H9 (cell line): ENCODE results near the gene DRD1. TPM values are rescaled to one million over a fixed set of nuclear protein-coding genes. Genes with fewer than 3 reads are reported as not detected.

Experiments used
- DNase-seq: peaks from one replicate; pipeline ENCODE4 v3.0.0-alpha.2; 2017
- H2AFZ ChIP-seq: one replicate; pipeline ENCODE4 v1.6.1; 2013; ENCODE audit warnings: mild to moderate bottlenecking, low read length, control low read depth, moderate library complexity
- H2AK5ac ChIP-seq: 2 replicates; pipeline ENCODE4 v1.6.1; 2013; ENCODE audit warnings: low read length, control low read depth, mixed read lengths; ENCODE audit not compliant: insufficient read length
- H2BK120ac ChIP-seq: one replicate; pipeline ENCODE4 v1.6.1; 2013; ENCODE audit warnings: low read depth, mild to moderate bottlenecking, low read length, control low read depth, inconsistent platforms; ENCODE audit not compliant: poor library complexity, severe bottlenecking
- H2BK12ac ChIP-seq: 2 replicates; pipeline ENCODE4 v1.6.1; 2013; ENCODE audit warnings: low read length, control low read depth, mixed read lengths, low read depth; ENCODE audit not compliant: insufficient read length
- H2BK15ac ChIP-seq: 2 replicates; pipeline ENCODE4 v1.6.1; 2013; ENCODE audit warnings: low read depth, low read length, control low read depth
- H2BK20ac ChIP-seq: one replicate; pipeline ENCODE4 v1.6.1; 2013; ENCODE audit warnings: low read depth, mild to moderate bottlenecking, low read length, control low read depth, inconsistent platforms; ENCODE audit not compliant: poor library complexity, severe bottlenecking
- H2BK5ac ChIP-seq: 2 replicates; pipeline ENCODE4 v1.6.1; 2013; ENCODE audit warnings: low read length, control low read depth, mixed read lengths; ENCODE audit not compliant: insufficient read length
- H3K14ac ChIP-seq: 2 replicates; pipeline ENCODE4 v1.6.1; 2013; ENCODE audit warnings: low read length, control low read depth; ENCODE audit not compliant: insufficient read depth
- H3K18ac ChIP-seq: 2 replicates; pipeline ENCODE4 v1.6.1; 2013; ENCODE audit warnings: low read depth, mild to moderate bottlenecking, mixed read lengths, low read length, control low read depth; ENCODE audit not compliant: insufficient read length
- H3K23ac ChIP-seq: 2 replicates; pipeline ENCODE4 v1.6.1; 2013; ENCODE audit warnings: low read length, control low read depth, mixed read lengths, low read depth; ENCODE audit not compliant: insufficient read length
- H3K23me2 ChIP-seq: 2 replicates; pipeline ENCODE4 v1.6.1; 2013; ENCODE audit warnings: low read depth, mild to moderate bottlenecking, mixed read lengths, low read length, control low read depth; ENCODE audit not compliant: insufficient read length, poor library complexity, severe bottlenecking
- H3K27ac ChIP-seq: 2 replicates; pipeline ENCODE4 v1.5.1; 2013; ENCODE audit warnings: low read length, control low read depth, mixed read lengths, low read depth; ENCODE audit not compliant: insufficient read length
- H3K27me3 ChIP-seq: 2 replicates; pipeline ENCODE4 v1.6.1; 2013; ENCODE audit warnings: low read length, control low read depth, inconsistent platforms; ENCODE audit not compliant: insufficient read depth
- H3K4ac ChIP-seq: 2 replicates; pipeline ENCODE4 v1.6.1; 2013; ENCODE audit warnings: low read depth, mild to moderate bottlenecking, control low read depth, inconsistent platforms, low read length, moderate library complexity
- H3K4me1 ChIP-seq: 2 replicates; pipeline ENCODE4 v1.6.1; 2013; ENCODE audit warnings: low read length, control low read depth, inconsistent platforms; ENCODE audit not compliant: insufficient read depth
- H3K4me2 ChIP-seq: 2 replicates; pipeline ENCODE4 v1.6.1; 2013; ENCODE audit warnings: low read length, control low read depth, mixed read lengths; ENCODE audit not compliant: insufficient read length, insufficient read depth
- H3K56ac ChIP-seq: 2 replicates; pipeline ENCODE4 v1.6.1; 2013; ENCODE audit warnings: low read depth, mild to moderate bottlenecking, mixed read lengths, low read length, control low read depth; ENCODE audit not compliant: insufficient read length
- H3K79me1 ChIP-seq: 2 replicates; pipeline ENCODE4 v1.6.1; 2013; ENCODE audit warnings: low read depth, mild to moderate bottlenecking, moderate library complexity, low read length, control low read depth, inconsistent platforms; ENCODE audit not compliant: insufficient read depth, poor library complexity, severe bottlenecking
- H3K79me2 ChIP-seq: 2 replicates; pipeline ENCODE4 v1.6.1; 2013; ENCODE audit warnings: low read length, control low read depth, inconsistent platforms; ENCODE audit not compliant: insufficient read depth
- H3K9ac ChIP-seq: 2 replicates; pipeline ENCODE4 v1.6.1; 2013; ENCODE audit warnings: low read length, control low read depth, mixed read lengths; ENCODE audit not compliant: insufficient read length; ENCODE audit errors: extremely low read depth
- H3K9me3 ChIP-seq: one replicate; pipeline ENCODE4 v1.6.1; 2013; ENCODE audit warnings: low read depth, low read length, inconsistent platforms; ENCODE audit not compliant: control insufficient read depth
- H3T11ph ChIP-seq: one replicate; pipeline ENCODE4 v1.6.1; 2013; ENCODE audit warnings: mild to moderate bottlenecking, low read length, control low read depth, inconsistent platforms
- H4K20me1 ChIP-seq: one replicate; pipeline ENCODE4 v1.6.1; 2013; ENCODE audit not compliant: control insufficient read depth, insufficient read length, insufficient read depth
- H4K5ac ChIP-seq: 2 replicates; pipeline ENCODE4 v1.6.1; 2013; ENCODE audit warnings: low read depth, mild to moderate bottlenecking, mixed read lengths, low read length, control low read depth; ENCODE audit not compliant: insufficient read length
- H4K8ac ChIP-seq: replicated peaks from 2 replicates; pipeline ENCODE4 v1.6.1; 2013; ENCODE audit warnings: low read length, control low read depth, mixed read lengths, low read depth; ENCODE audit not compliant: insufficient read length
- H4K91ac ChIP-seq: 2 replicates; pipeline ENCODE4 v1.6.1; 2013; ENCODE audit warnings: low read depth, mild to moderate bottlenecking, moderate library complexity, mixed read lengths, low read length, control low read depth; ENCODE audit not compliant: insufficient read length
- H3K27ac Mint-ChIP-seq, 3 experiments: 2 replicates in 2 of 3; 3 replicates in 1 of 3; pipeline ENCODE4 v1.8.0; 2020 to 2021; ENCODE audit warnings: mixed read lengths in 3 of 3, mild to moderate bottlenecking in 1 of 3, moderate library complexity in 1 of 3
- H3K27me3 Mint-ChIP-seq: 2 replicates; pipeline ENCODE4 v1.8.0; 2021; ENCODE audit warnings: low read depth, mild to moderate bottlenecking, moderate library complexity, mixed read lengths
- H3K36me3 Mint-ChIP-seq, 3 experiments: 2 replicates in 2 of 3; 3 replicates in 1 of 3; pipeline ENCODE4 v1.8.0; 2020 to 2021; ENCODE audit warnings: low read depth in 3 of 3, mixed read lengths in 3 of 3; ENCODE audit not compliant: insufficient read depth in 1 of 3
- H3K4me1 Mint-ChIP-seq, 2 experiments: 2 replicates each; pipeline ENCODE4 v1.8.0; 2020; ENCODE audit warnings: mixed read lengths in 2 of 2
- H3K4me3 Mint-ChIP-seq, 2 experiments: 2 replicates in 1 of 2; 3 replicates in 1 of 2; pipeline ENCODE4 v1.8.0; 2020 to 2021; ENCODE audit warnings: mild to moderate bottlenecking in 2 of 2, mixed read lengths in 2 of 2, moderate library complexity in 1 of 2
- H3K9me3 Mint-ChIP-seq, 2 experiments: 2 replicates in 1 of 2; 3 replicates in 1 of 2; pipeline ENCODE4 v1.8.0; 2020; ENCODE audit warnings: mild to moderate bottlenecking in 2 of 2, mixed read lengths in 2 of 2, moderate library complexity in 1 of 2
- CTCF ChIP-seq: fragments of 200-600 bp; sonication (generic); conservative IDR thresholded peaks from 3 replicates; pipeline ENCODE4 v1.8.0; 2021; ENCODE audit warnings: antibody characterized with exemption, mild to moderate bottlenecking
- WGBS: extraction: QIAGEN DNeasy Blood & Tissue Kit; methylation state at CpG from one replicate; pipeline ENCODE4 v1.1.7; 2013; ENCODE audit warnings: missing lambda C conversion rate, low lambda C conversion rate, mixed read lengths; ENCODE audit not compliant: insufficient read length; ENCODE audit errors: extremely low coverage; 5-methylcytosine and 5-hydroxymethylcytosine counted together
- total RNA-seq: library from RNA; stranded (reverse); gene quantifications from 2 replicates; pipeline ENCODE4 v1.2.1, GENCODE V29; 2021

The DRD1 gene
- total RNA-seq, 1 experiment from 2014 or later = not detected

GRCh38 chr5:175438234-175438857, 5.6 kb downstream of the DRD1 start:
- H3K4me3 Mint-ChIP-seq = no peak overlapping the region
- peaks cover 28% of the 10 kb centered on the region for H3K27me3 Mint-ChIP-seq
- no peak for DNase-seq
- no peak for TF ChIP-seq CTCF
- H3K36me3 Mint-ChIP-seq = peaks cover 0 to under 1% (median 0%) of the 10 kb centered on the region in 3 experiments; a peak in 1 of 7 replicates
- H3K27me3 ChIP-seq = peaks cover 12% of the 10 kb centered on the region; the same call in 1 of the 2 replicates
- H2BK20ac ChIP-seq = no peak overlapping the region
- H4K91ac ChIP-seq = no peak overlapping the region
- H3T11ph ChIP-seq = no peak overlapping the region
- no peak overlapping the region for H4K5ac ChIP-seq
- H2BK120ac ChIP-seq = no peak overlapping the region
- no peak overlapping the region for H3K27ac Mint-ChIP-seq
- no peak overlapping the region for H3K23ac ChIP-seq
- H3K4me2 ChIP-seq = no peak overlapping the region
- H2AK5ac ChIP-seq = no peak overlapping the region
- no peak overlapping the region for H3K14ac ChIP-seq
- no peaks in the 10 kb centered on the region for H3K9me3 ChIP-seq
- no peak overlapping the region for H3K18ac ChIP-seq
- no peaks in the 10 kb centered on the region for H3K23me2 ChIP-seq
- H3K79me1 ChIP-seq = no peaks in the 10 kb centered on the region
- no peak overlapping the region for H2BK5ac ChIP-seq
- H3K9ac ChIP-seq = no peak overlapping the region
- no peak overlapping the region for H3K4ac ChIP-seq
- H2BK12ac ChIP-seq = no peak overlapping the region
- H3K27ac ChIP-seq = no peak overlapping the region
- H3K4me1 ChIP-seq = peaks cover 8% of the 10 kb centered on the region; the same call in 1 of the 2 replicates
- no CpG with 5 or more reads among the region's 3 CpGs for WGBS
- no peak overlapping the region for H4K8ac ChIP-seq
- H2BK15ac ChIP-seq = no peak overlapping the region
- H3K9me3 Mint-ChIP-seq = no peaks in the 10 kb centered on the region
- peaks cover 43% of the 10 kb centered on the region in 2 experiments for H3K4me1 Mint-ChIP-seq
- no peak overlapping the region for H3K56ac ChIP-seq
- no peaks in the 10 kb centered on the region for H3K79me2 ChIP-seq
- no peak overlapping the region for H2AFZ ChIP-seq
- H4K20me1 ChIP-seq = no peaks in the 10 kb centered on the region
